GM19238 (cell line): ENCODE measurements around the gene ATP8B4.

ENCODE experiments used
- DNase-seq: peaks from one replicate; pipeline ENCODE4 v3.0.0; 2011; ENCODE audit warnings: low spot score; ENCODE audit not compliant: insufficient read length

Gene ATP8B4

GRCh38 chr15:49900006-49900902, 218.8 kb downstream of the ATP8B4 start:
- no peak for DNase-seq

- no peak for DNase-seq
Measured at GRCh38 chr15:49898575-49899283, 220.3 kb downstream of the ATP8B4 start.

- no peak for DNase-seq
Measured at GRCh38 chr15:49898097-49898496, 220.9 kb downstream of the ATP8B4 start.

- DNase-seq: no peak
Measured at GRCh38 chr15:49895347-49896223, 223.4 kb downstream of the ATP8B4 start.

GRCh38 chr15:49890689-49891088, 228.3 kb downstream of the ATP8B4 start:
- no peak for DNase-seq

- DNase-seq: no peak
Measured at GRCh38 chr15:49889536-49889935, 229.5 kb downstream of the ATP8B4 start.

- no peak for DNase-seq
Measured at GRCh38 chr15:49888734-49889133, 230.3 kb downstream of the ATP8B4 start.

- DNase-seq: no peak
Measured at GRCh38 chr15:49888323-49888693, 230.7 kb downstream of the ATP8B4 start.

GRCh38 chr15:49887659-49888322, 231.2 kb downstream of the ATP8B4 start:
- DNase-seq: no peak

GRCh38 chr15:49883121-49883520, 235.9 kb downstream of the ATP8B4 start:
- DNase-seq: no peak

GRCh38 chr15:49881866-49882265, 237.2 kb downstream of the ATP8B4 start:
- DNase-seq: no peak

GRCh38 chr15:49881433-49881832, 237.6 kb downstream of the ATP8B4 start:
- no peak for DNase-seq

GRCh38 chr15:49877873-49878521, 241.0 kb downstream of the ATP8B4 start:
- DNase-seq: no peak

GRCh38 chr15:49877117-49877872, 241.7 kb downstream of the ATP8B4 start:
- DNase-seq: no peak

- no peak for DNase-seq
Measured at GRCh38 chr15:49876401-49877038, 242.5 kb downstream of the ATP8B4 start.

GRCh38 chr15:49875392-49875791, 243.6 kb downstream of the ATP8B4 start:
- no peak for DNase-seq

- no peak for DNase-seq
Measured at GRCh38 chr15:49870472-49870871, 248.6 kb downstream of the ATP8B4 start.

GRCh38 chr15:49868348-49868747, 250.7 kb downstream of the ATP8B4 start:
- no peak for DNase-seq
